Mesenteric fat pad (tissue), 1 donor: ENCODE results near the gene IDH1. TPM values are rescaled to one million over a fixed set of nuclear protein-coding genes. Genes with fewer than 3 reads are reported as not detected.
"Not testable (repeated sequence)": the region's sequence is repeated elsewhere in the genome, so short reads cannot be mapped to it uniquely, and the experiment has no call there.

Source experiments
- DNase-seq: peaks from one replicate; pipeline ENCODE4 v3.0.0-alpha.2; 2020; ENCODE audit warnings: low spot score
- total RNA-seq: library from RNA; stranded (reverse); fragmentation: NEBNext Ultra II Directional; extraction: Animal tissue kit (Norgen Biotek cat#: 25700); gene quantifications from one replicate; pipeline ENCODE4 v1.2.1, GENCODE V29; 2021
- donor health status: DM: yes; HTN: yes; CAD: no.

The IDH1 gene
- total RNA-seq, 1 donor from 2014 or later, result 126 TPM

DNA sequence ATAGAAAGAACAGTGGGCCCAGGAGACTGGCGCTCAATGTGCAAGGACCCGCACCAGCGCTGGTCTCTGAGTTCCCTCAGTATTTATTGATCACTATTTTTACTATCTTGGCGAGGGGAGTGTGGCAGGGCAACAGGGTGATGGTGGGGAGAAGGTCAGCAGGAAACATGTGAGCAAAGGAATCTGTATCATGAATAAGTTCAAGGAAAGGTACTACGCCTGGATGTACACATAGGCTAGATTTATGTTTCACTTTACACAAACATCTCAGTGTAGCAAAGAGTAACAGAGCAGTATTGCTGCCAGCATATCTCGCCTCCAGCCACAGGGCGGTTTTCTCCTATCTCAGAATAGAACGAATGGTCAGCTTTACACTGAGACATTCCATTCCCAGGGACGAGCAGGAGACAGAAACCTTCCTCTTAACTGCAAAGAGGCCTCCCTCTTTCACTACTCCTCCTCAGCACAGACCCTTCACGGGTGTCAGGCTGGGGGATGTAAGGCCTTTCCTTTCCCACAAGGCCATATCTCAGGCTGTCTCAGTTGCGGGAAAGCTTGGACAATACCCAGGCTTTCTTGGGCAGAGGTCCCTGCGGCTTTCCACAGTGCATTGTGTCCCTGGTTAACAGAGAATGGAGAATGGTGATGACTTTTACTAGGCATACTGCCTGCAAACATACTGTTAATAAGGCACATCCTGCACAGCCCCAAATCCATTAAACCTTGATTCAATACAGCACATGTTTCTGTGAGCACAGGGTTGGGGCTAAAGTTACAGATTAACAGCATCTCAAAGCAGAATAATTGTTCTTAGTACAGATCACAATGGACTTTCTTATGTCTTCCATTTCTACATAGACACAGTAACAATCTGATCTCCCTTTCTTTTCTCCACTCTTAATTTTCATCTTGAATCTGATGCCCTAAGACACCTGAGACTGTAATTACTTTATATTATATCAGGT is 2.3 kb upstream of the IDH1 start:
- DNase-seq, result not testable (repeated sequence)

DNA sequence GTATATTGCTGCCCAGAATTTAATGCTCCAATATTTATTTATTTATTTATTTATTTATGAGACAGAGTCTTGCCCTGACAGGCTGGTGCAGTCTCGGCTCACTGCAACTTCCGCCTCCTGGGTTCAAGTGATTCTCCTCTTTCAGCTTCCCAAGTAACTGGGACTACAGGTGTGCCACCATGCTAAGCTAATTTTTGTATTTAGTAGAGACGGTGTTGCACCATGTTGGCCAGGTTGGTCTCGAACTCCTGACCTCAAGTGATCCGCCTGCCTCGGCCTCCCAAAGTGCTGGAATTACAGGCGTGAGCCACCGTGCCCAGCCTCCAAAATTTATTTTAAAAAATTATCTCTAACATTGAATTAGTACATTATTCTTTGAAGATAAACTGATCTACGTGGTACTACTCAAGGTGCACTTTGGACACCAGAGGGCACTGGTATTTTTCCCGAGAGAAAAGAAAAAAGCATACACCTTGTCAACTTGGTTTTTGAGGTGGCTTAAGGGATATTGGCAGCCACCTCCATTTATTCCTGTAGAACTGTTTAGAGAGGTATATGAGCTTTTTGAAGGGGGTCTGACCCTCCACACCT is 1.4 kb upstream of the IDH1 start:
- no peak for DNase-seq

DNA sequence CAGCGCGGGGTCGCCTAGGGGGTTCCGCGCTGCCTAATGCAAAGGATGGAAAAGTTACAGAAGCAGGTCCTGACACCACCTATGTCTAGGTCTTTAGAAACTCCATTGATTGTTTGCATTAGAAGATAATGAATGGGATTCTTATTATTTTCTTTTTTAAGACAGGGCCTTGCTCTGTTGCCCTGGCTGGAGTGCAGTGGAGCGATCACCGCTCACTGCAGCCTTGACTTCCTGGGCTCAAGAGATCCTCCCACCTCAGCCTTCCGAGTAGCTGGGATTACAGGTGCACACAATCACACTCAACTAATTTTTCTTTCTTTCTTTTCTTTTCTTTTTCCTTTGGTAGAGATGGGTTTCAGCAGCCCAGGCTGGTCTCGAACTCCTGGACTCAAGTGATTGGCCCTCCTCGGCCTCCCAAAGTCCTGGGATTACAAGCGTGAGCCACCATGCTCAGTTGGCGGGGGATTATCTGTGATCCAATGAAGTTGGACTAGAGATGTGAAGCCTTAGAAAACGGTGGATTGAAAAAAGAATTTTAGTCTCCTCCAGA is 761 bp upstream of the IDH1 start:
- no peak for DNase-seq

DNA sequence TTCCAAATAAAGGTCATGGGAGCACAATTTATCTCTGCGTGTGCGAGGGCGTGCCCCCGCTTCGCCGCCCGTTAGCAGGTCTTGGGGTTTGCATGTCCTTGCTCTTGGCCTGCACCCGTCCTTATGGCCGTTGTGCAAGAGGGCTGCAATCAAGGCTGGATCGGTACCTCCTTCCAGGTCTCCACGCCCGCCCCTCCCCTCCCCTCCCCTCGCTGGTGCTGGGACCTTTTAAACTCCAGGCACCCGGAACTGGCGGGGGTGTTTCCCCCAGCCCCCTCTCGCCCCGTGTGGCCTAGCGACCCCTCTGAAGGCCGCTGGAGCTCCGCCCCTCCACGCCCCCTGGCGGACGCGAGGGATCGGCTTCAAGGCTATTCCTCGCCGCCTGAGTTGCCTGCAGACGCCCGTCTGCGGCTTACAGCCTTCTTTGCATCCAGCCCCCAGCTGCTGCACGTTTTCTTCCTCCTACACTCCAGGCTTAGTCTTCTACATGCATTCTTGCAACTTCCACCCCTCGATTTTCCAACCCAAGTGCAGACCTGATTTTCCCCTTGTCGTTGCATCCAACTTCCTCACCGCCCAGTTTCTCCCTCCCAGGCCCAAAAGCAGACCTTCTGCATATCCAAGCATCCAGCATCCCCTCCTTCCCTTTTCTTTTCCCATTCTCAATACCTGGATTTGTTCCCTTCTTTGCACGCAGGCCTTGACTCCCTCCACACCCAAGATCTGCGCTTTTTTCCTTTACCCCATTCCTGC is 577 bp downstream of the IDH1 start:
- DNase-seq, result no peak

DNA sequence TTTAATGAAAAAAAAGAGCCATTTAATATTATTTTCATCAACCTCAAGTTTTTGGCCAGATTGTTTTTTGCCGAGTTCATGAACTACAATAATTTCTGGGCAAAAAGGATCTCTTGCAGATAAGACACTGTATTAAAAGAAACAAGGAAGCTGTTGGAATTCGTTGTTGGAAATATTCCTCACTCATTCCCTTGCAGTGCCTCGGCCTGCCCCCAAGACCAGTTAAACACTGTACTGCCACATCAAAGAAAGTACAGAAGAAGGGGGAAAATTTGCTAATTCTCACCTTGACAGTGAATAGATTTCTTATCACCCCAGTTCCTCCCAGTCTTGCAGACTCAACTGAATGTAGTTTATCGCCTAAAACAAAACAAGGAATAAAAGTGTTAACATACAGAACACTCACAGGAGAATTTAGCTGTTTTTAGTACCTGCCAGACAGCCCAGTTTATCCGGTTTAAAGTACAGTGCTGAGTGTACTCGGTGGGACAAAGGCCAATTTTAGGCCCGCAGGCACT is 1.2 kb downstream of the IDH1 start:
- DNase-seq, result no peak

DNA sequence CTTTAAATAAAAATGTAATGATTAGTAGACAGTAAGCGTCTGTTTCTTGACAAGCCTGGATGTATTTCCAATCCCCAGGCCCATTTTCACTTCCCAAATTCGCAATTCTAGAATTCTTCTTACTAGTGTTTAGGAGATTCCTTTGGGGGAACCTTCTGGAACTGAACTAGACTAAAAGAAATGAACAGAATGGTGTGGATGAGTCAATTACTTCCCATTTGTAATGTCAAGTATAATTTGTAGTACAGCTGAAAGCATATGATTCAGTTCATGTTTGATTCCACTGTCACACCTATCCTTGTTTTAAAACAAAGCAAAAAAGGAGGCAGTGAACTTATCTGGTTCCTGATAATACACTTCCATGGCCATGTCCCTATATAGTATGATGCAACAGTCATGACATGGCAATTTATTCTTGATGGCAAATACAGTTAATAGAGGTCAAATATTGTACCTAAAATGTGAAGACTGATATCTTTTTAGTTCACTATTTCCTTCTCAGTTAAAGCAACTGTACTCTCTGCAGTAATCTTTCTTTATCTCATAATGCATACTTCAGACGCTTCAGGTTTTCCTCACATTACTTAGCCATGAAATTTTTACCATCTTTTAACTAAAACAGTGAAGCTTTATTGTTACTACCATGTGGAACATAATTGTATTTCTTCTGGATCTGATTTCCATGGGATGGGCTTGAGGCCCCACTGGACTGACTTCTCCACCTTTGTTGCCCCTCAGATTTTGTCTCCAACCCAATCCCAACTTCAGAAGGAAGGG is 2.0 kb downstream of the IDH1 start:
- DNase-seq, result no peak

DNA sequence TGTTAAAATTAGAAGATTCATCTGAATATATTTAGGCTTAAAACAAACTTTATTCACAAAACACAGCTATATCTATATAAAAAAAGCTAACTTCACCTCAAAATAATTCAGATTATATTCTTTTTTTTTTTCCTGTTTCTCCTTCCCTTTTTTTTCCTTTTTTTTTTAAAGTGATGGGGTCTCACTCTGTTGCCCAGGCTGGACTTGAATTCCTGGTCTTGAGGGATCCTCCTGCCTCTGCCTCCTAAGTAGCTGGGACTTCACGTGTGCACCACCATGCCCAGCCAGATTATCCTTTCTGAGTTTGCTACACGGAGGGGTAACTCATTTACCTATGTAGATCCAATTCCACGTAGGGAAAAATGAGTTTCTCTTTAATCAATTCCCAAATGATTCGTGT is 3.8 kb downstream of the IDH1 start:
- no peak for DNase-seq

DNA sequence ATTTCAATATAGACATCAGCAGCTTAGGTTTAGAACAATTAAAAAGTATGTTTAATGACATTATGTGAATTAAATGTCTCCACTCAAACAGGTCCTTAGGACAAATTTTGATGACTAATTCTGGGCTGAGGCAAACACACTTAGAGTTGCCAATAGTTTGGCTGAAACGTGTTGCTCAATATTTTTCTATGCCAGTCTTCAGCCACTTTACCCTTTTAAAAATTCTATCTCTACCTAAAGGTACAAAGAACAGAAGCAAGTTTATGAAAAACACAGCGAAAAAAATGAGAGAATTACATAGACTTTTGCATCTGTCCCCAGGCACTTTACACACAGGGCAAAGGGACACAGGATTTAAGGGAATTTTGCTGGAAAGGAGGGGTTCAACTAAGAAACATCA is 4.5 kb downstream of the IDH1 start:
- DNase-seq, result no peak

DNA sequence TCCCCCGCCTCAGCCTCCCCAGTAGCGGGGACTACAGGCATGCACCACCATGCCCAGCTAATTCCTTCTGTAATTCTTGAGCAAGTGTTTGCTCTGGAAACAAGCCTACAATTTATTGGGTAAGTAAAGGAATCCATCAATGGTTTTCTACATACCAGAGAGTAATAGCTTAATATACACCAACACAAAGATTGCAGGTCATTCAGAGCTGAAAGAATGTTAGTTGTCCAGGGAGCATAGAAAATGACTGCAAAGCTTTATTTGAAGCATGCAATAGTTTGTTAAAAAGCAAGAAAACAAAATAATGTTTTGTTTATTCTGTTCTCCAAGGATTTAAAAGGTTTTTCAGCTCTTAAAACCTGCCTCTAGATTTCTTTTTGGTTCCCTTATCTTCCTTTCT is 5.6 kb downstream of the IDH1 start:
- no peak for DNase-seq

DNA sequence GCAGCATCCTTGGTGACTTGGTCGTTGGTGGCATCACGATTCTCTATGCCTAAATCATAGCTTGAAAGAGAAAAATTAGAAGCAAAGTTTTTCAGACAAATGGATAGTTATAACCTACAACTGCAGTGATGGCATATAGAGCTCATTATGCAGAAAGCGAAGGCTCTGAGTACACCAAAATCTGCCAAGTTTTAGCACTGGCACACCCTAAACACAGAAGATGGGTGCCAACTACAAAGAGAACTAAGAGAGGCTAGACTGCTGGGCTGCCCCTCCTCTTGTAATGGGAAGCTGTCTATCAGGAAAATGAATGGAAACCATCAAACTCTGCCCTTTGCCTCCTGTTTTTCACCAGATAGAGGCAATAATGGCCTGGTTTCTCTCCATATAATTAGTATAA is 6.3 kb downstream of the IDH1 start:
- DNase-seq, result no peak

DNA sequence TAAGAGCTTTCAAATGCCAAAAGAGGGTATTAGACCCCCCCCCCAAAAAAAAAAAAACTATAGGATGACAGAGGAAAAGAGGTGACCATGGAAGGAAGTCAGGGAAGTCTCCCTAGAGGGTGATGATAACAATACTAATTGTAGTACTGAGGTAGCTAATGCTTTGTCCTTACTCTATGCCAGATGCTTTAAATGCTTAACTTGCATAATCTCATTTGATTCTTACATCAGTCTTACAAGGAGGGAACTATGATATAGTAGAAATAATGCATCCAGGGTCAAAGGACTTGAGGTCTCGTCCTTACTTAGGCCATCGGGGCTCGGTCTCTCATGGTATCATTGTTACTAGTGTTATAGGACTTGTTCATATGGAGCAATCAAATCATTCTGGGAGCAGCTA is 9.1 kb downstream of the IDH1 start:
- no peak for DNase-seq

DNA sequence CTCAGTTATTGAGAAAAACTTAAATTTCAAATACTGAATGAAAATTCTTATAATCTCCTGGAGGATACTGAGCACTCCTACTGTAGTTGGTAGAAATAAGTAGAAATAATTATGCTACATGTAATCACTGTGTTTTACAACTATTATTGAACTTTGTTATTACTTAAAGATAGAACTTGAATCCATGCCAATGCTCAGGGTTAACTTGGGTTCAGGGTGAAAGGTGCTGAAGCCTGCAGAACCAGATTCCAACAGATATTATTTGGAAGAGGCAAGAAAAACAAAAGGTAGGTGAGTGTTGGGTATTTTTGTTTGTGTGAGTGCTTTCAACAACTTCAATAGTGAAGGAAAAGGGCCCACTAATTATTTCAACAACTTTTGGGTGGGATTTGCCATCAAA is 10.4 kb downstream of the IDH1 start:
- DNase-seq, result no peak

DNA sequence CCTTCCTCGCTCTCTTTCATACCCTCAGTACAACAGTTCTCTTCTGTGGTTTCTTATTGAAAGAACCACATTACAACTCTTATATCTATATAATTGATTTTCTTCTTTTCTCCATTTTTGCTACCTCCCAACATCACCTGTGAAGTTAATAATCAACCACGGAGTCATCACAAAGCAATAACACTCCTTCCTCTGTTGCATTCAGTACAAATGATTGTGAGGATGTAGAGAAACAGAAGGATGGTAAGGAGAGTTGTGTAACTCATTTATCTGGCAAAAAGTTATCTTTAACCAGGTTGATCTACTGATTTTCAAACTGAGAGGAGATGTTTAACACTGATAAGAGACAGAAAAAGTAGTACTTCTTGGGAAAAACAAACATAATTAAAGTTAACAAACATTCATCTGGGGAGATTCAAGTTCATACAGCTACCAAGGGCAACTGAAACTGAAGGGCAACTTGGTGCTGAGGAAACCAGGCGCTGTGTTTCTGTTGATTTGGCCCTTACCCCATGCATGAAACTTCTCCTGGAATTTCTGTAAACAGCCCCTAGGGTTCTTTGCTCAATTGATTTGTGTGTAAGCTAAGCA is 14.2 kb downstream of the IDH1 start:
- DNase-seq, result no peak

DNA sequence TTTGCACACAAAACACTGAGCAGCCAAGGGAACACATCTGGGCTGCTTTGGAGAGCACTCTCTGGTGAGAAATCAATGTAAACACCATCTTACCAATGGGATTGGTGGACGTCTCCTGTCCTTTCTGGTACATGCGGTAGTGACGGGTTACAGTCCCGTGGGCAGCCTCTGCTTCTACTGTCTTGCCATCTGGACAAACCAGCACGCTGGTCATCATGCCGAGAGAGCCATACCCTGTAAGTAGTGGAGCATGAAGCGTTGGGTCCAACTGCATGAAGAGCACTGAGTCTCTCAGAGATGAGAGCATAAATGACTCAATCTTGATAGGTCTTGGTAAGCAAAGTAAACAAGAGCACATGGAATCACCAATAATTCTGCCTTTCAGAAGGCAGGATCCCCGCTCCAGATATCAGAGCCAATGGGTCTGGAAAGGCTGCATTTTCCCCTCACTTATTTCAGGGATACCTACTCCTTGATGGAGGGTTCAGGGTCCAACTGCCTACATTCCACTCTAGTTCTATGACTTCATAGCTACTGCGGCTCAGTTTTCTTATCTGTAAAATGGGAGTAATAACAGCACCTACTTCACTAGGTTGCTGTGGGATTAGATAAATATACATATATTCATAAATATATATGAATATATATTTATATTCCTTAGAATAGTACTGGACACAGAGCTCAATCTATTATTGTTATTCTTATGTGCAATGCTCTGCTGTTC is 14.9 kb downstream of the IDH1 start:
- DNase-seq, result no peak

DNA sequence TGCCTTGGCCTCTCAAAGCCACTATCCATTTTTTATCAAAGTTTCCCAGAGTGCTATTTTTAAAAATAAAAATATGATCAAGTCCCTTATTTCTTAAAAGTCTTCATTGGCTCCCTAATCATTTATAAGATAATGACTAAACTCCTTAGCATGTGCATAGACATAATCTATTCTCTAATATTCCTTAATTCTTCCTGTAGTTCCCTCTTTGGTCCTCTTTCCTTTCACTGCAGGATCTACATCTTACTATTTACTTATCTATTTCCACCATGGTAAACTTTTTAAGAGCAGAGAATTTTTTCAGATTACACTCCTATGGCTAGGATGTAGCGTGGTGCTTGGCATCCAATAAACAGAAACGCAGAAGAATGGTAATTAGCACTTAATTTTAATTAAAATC is 19.0 kb downstream of the IDH1 start:
- DNase-seq, result no peak

DNA sequence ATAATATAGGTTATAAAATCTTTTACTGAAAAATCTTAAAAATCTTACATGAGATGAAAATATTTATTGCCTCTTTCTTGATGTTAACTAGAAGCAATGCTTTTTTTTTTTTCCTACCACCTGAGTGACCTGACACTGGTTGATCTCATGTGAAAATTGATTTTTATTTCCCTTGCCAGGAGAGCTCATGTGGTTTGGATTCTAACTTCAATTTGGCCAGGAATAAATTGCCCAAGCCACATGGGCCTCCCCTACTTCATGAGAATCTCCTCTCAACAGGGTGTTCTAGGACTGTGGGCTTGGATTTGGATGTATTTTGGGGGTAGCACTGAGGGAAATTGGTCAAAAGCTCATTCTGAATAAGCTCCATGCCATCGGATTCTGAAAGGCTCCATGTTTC is 20.1 kb downstream of the IDH1 start:
- DNase-seq, result no peak

DNA sequence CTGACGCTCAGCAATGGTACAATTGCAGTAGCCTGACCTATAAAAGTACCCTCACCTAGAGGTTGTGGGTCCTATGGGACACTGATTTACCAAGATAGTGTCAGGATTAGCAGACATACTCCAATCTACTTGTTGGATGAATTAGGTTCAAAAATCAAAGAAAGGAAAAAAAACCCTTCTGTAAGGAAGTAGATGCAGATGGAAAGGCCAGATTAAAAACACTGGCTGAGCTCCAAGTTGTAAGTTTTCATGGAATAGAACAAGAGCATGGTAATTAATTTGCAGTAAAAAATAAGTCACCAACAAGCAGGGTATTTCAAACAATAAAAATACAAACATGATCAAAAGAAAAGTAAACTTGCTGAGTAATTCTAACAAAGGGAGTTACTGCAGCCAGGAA is 26.4 kb downstream of the IDH1 start:
- DNase-seq, result no peak

DNA sequence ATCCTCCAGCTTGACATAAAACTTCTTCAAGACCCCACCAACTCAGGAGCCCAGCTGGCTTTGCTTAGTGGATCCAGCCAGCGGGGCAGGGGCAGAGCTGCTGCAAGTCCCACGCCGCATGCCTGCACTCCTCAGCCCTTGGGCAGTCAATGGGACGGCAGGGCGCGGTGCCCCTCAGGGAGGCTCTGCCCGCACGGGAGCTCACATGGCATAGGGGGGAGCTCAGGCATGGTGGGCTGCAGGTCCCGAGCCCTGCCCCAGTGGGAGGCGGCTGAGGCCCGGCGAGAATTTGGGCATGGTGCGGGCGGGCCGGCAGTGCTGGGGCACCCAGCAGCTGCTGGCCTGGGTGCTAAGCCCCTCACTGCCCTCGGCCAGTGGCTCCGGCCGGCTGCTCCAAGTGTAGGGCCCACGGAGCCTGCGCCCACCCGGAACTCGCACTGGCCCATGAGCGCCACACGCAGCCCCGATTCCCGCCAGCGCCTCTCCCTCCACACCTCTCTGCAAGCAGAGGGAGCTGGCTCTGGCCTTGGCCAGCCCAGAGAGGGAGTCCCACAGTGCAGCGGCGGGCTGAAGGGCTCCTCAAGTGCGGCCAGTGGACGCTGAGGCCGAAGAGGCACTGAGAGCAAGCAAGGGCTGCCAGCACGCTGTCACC is 27.2 kb downstream of the IDH1 start:
- DNase-seq, result no peak

DNA sequence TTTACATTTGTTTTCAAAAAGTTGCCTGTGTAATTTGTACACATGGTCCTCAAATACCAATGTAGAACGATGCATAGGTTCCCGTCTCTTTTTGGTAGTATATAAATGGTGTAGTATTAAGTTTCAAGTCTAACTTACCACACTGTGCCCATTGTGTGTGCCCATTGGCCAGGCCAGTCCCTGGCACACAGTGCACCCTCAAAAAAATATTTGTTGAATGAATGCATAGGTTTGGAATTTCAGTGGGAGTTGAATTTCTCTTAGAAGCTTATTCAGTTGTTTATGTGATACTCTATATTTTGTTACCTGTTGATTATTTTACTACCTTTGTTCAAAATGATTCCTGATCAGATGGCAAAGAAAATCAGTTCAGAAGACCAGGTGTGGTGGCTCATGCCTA is 30.1 kb downstream of the IDH1 start:
- DNase-seq, result no peak
